Spleen (tissue), 11 donors: ENCODE measurements around the gene CILP2. TPM values are rescaled to one million over a fixed set of nuclear protein-coding genes. Genes with fewer than 3 reads are reported as not detected.
A peak's percentile ranks its signal among the peaks of the same experiment; 100 is the strongest.

Experiments used
- DNase-seq: peaks from one replicate; pipeline ENCODE4 v3.0.0-alpha.2; 2020
- H3K27ac ChIP-seq, 8 donors: fragments of 200-600 bp; sonication (generic) in 7 of 8; 1 replicate in 4 of 8; 2 replicates in 4 of 8; pipeline versions ENCODE4 v1.5.0 to v1.8.0; 2016 to 2021; ENCODE audit warnings: inconsistent platforms in 4 of 8, mild to moderate bottlenecking in 4 of 8, moderate library complexity in 1 of 8
- H3K27me3 ChIP-seq, 7 donors: fragments of 200-600 bp; sonication (generic) in 6 of 7; replicated peaks in 1 of 7; 1 replicate in 4 of 7; 2 replicates in 3 of 7; pipeline versions ENCODE4 v1.5.0 to v1.8.0; 2016 to 2021; ENCODE audit warnings: inconsistent platforms in 3 of 7, mild to moderate bottlenecking in 1 of 7
- H3K36me3 ChIP-seq, 6 donors: fragments of 200-600 bp; sonication (generic) in 5 of 6; 1 replicate in 4 of 6; 2 replicates in 2 of 6; pipeline versions ENCODE4 v1.5.0 to v1.8.0; 2016 to 2021; ENCODE audit warnings: inconsistent platforms in 2 of 6
- H3K4me1 ChIP-seq, 6 donors: fragments of 200-600 bp; sonication (generic) in 5 of 6; 1 replicate in 3 of 6; 2 replicates in 3 of 6; pipeline versions ENCODE4 v1.5.0 to v1.8.0; 2016 to 2021; ENCODE audit warnings: inconsistent platforms in 3 of 6
- H3K4me3 ChIP-seq, 8 donors: fragments of 200-600 bp; sonication (generic) in 7 of 8; 1 replicate in 4 of 8; 2 replicates in 4 of 8; pipeline versions ENCODE4 v1.5.0 to v1.8.0; 2016 to 2021; ENCODE audit warnings: inconsistent platforms in 4 of 8, mild to moderate bottlenecking in 4 of 8, moderate library complexity in 2 of 8
- H3K9me3 ChIP-seq, 8 donors: fragments of 200-600 bp; sonication (generic) in 7 of 8; 1 replicate in 4 of 8; 2 replicates in 4 of 8; pipeline versions ENCODE4 v1.5.0 to v1.8.0; 2016 to 2021; ENCODE audit warnings: inconsistent platforms in 4 of 8
- POLR2A ChIP-seq, 3 donors: fragments of 450-650 bp; IDR thresholded peaks; one replicate each; pipeline ENCODE4 v1.5.1; 2017; ENCODE audit warnings: antibody characterized with exemption in 3 of 3, mild to moderate bottlenecking in 1 of 3
- POLR2AphosphoS5 ChIP-seq, 3 donors: sonication (generic); formaldehyde crosslinking; IDR thresholded peaks; one replicate each; pipeline ENCODE4 v1.5.1; 2017; ENCODE audit warnings: antibody characterized with exemption in 3 of 3
- WGBS, 5 donors: extraction: QIAGEN DNeasy Blood & Tissue Kit in 3 of 5; methylation state at CpG; one replicate each; pipeline versions ENCODE4 v1.1.5 to v1.1.7; 2013 to 2018; 5-methylcytosine and 5-hydroxymethylcytosine counted together
- intact Hi-C: fragments of 100-400 bp; cut with DNase I; formaldehyde crosslinking; loops from one replicate; pipeline ENCODE4 v1.15.0; 2023; ENCODE audit warnings: low total_unique reads
- polyA plus RNA-seq, 3 donors: library from polyadenylated mRNA; stranded (reverse); fragments of 200-250 nt; gene quantifications; one replicate each; pipeline ENCODE4 v1.2.1, GENCODE V29; 2013
- total RNA-seq, 7 donors: library from RNA; depleted of rRNA in 3 of 7; stranded (reverse); fragments of >200 nt in 3 of 7; fragmentation: NEBNext Ultra II Directional in 4 of 7; extraction: Animal tissue kit (Norgen Biotek cat#: 25700) in 4 of 7; gene quantifications; one replicate each; pipeline versions ENCODE4 v1.1.0 to v1.2.1, GENCODE V29; 2016 to 2021
- TF ChIP-seq, protein P1 (sequence below), 11 experiments: fragments of 200-600 bp in 7 of 11; fragments of 450-650 bp in 4 of 11; sonication (generic) in 4 of 11; IDR thresholded peaks in 8 of 11; conservative IDR thresholded peaks in 3 of 11; 1 replicate in 7 of 11; 2 replicates in 4 of 11; pipeline versions ENCODE4 v1.4.0 to v1.8.0; 2016 to 2021; ENCODE audit warnings: antibody characterized with exemption in 11 of 11, inconsistent platforms in 4 of 11, mild to moderate bottlenecking in 1 of 11
- donor health status: healthy with polysubstance abuse.
- donor health status: DM: no; HTN: no; CAD: no; lungs with moderate emphysema.
- donor health status: DM: no; HTN: no; CAD: no.
- donor health status: Bipolar disorder and iron deficiency.
- donor health status: healthy.
- donor health status: DM: no; HTN: no; CAD: no.
- donor health status: DM: yes; HTN: yes; CAD: no.

CILP2 gene
- total and polyA plus RNA-seq, 10 donors: 0.15 to 1.3 (median 0.43) TPM; not detected in 1

DNA sequence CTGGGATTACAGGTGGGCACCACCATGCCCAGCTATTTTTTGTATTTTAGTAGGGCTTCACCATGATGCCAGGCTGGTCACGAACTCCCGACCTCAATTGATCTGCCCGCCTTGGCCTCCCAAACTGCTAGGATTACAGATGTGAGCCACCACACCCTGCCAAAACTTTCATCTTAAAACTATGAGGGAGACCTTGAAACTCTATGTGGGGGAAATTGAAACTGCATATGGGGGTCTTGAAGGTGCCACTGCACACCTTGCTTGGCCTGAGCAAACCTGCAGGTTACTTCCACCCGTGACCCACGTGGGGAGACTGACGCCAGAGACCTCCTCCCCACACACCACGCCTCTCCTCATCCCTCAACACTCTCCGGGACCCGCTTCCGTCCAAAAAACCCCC, 15.6 kb downstream of the CILP2 start:
- H3K9me3 ChIP-seq: peaks cover 0 to 5% (median 0%) of the 10 kb centered on the region in 8 donors
- intact Hi-C loops: no loop called here
- WGBS, 5 donors: 85 to 92% (median 90%) methylated on average over 10 of the region's 10 CpGs
- no peak overlapping the region for H3K4me3 ChIP-seq
- peaks cover 0 to 5% (median 0%) of the 10 kb centered on the region in 6 donors for H3K4me1 ChIP-seq
- peaks cover 0 to 35% (median 6%) of the 10 kb centered on the region in 7 donors for H3K27me3 ChIP-seq
- no peak for TF ChIP-seq POLR2AphosphoS5 (IDR thresholded peaks at IDR 0.05)
- no peak for TF ChIP-seq POLR2A (IDR thresholded peaks at IDR 0.05)
- DNase-seq: no peak
- no peaks in the 10 kb centered on the region for H3K36me3 ChIP-seq
- H3K27ac ChIP-seq: no peak overlapping the region

- intact Hi-C loops: no loop called here
- H3K27me3 ChIP-seq: peaks cover 0 to 28% (median 6%) of the 10 kb centered on the region in 7 donors
- 67 to 71% (median 69%) methylated on average over 31 to 34 of the region's 34 CpGs for WGBS, 5 donors
- TF ChIP-seq POLR2A (IDR thresholded peaks at IDR 0.05) (no peak), POLR2AphosphoS5 (IDR thresholded peaks at IDR 0.05) (peak in 1 of 3 donors; percentile 16)
- TF ChIP-seq, protein P1, sequence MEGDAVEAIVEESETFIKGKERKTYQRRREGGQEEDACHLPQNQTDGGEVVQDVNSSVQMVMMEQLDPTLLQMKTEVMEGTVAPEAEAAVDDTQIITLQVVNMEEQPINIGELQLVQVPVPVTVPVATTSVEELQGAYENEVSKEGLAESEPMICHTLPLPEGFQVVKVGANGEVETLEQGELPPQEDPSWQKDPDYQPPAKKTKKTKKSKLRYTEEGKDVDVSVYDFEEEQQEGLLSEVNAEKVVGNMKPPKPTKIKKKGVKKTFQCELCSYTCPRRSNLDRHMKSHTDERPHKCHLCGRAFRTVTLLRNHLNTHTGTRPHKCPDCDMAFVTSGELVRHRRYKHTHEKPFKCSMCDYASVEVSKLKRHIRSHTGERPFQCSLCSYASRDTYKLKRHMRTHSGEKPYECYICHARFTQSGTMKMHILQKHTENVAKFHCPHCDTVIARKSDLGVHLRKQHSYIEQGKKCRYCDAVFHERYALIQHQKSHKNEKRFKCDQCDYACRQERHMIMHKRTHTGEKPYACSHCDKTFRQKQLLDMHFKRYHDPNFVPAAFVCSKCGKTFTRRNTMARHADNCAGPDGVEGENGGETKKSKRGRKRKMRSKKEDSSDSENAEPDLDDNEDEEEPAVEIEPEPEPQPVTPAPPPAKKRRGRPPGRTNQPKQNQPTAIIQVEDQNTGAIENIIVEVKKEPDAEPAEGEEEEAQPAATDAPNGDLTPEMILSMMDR (IDR thresholded peaks at IDR 0.05 in 8 of 11, conservative IDR thresholded peaks at IDR 0.05 in 3 of 11): peak; percentile 43 to 93 (median 77)
- H3K27ac ChIP-seq: no peak overlapping the region
- H3K9me3 ChIP-seq: peaks cover 0 to 5% (median 0%) of the 10 kb centered on the region in 8 donors
- DNase-seq: peak; percentile 90
- no peaks in the 10 kb centered on the region for H3K36me3 ChIP-seq
- H3K4me1 ChIP-seq: peaks cover 0 to 5% (median 0%) of the 10 kb centered on the region in 6 donors
- no peak overlapping the region for H3K4me3 ChIP-seq
Measured at GRCh38 chr19:19554074-19555023, 16.3 kb downstream of the CILP2 start.

GRCh38 chr19:19558055-19558454, 20.0 kb downstream of the CILP2 start:
- DNase-seq: no peak
- intact Hi-C loops: no loop called here
- H3K27ac ChIP-seq: no peak overlapping the region
- peak in 1 of 3 donors; percentile 22 for TF ChIP-seq POLR2AphosphoS5 (IDR thresholded peaks at IDR 0.05)
- TF ChIP-seq, protein P1 (IDR thresholded peaks at IDR 0.05 in 8 of 11, conservative IDR thresholded peaks at IDR 0.05 in 3 of 11): no peak
- H3K4me3 ChIP-seq: no peak overlapping the region
- peaks cover 0 to 11% (median 0%) of the 10 kb centered on the region in 7 donors for H3K27me3 ChIP-seq
- peaks cover 0 to 5% (median 0%) of the 10 kb centered on the region in 6 donors for H3K4me1 ChIP-seq
- H3K36me3 ChIP-seq: no peaks in the 10 kb centered on the region
- WGBS, 5 donors: 78 to 87% (median 82%) methylated on average over 15 of the region's 15 CpGs
- no peaks in the 10 kb centered on the region for H3K9me3 ChIP-seq

DNA sequence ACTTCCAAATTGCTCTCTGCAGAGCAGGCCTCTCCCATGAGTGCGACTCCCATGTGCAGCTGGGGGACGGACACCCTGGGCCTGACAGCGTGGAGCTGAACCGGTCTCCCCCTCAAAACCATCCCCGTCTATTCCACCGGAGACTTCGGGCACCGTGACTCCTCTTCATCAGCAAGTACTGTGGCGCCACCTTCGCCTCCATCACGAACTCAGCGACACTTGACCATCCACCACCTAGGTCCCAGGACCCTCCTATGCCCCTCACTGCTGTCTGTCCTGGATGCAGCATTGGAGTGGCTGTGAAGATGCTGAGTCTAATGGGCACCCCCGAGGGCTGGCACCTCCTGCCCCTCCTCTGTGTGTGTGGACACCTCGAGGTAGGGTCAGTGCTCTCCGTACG, 20.6 kb downstream of the CILP2 start:
- no peak for DNase-seq
- Histone ChIP-seq H3K27ac (no peak overlapping the region), H3K27me3 (peaks cover 0 to 11% (median 0%) of the 10 kb centered on the region in 7 donors), H3K36me3 (no peaks in the 10 kb centered on the region), H3K4me3 (no peak overlapping the region), H3K4me1 (peaks cover 0 to 5% (median 0%) of the 10 kb centered on the region in 6 donors), H3K9me3 (no peaks in the 10 kb centered on the region)
- intact Hi-C loops: no loop called here
- TF ChIP-seq, protein P1 (IDR thresholded peaks at IDR 0.05 in 8 of 11, conservative IDR thresholded peaks at IDR 0.05 in 3 of 11): no peak
- TF ChIP-seq POLR2AphosphoS5 (IDR thresholded peaks at IDR 0.05): no peak
- 92 to 95% (median 94%) methylated on average over 16 of the region's 16 CpGs for WGBS, 5 donors
